HuH-7 (cell line): ENCODE data around the gene RBM33.
A peak's percentile ranks its signal among the peaks of the same experiment; 100 is the strongest.

Experiments used
- DNase-seq: peaks from one replicate; pipeline ENCODE4 v3.0.0; 2011; ENCODE audit warnings: low spot score

Gene RBM33

DNA sequence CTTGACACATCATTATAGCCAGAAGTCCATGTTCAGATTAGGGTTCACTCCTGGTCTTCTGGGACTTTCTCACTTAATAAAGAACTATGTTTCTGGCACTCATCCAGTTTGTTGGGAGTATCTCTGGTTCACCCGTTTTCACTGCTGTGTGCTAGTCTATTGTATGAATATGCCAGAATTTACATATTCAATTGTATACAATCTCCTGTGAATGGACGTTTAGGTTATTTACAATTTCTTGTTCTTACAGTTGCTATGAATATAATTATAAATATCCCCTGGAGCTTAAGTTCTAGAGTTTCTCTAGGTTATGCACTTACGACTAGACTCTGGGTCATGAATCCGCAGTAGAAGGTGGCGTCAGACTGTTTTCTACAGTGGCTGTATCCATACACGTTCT is 20.0 kb upstream of the RBM33 start:
- DNase-seq: no peak

DNA sequence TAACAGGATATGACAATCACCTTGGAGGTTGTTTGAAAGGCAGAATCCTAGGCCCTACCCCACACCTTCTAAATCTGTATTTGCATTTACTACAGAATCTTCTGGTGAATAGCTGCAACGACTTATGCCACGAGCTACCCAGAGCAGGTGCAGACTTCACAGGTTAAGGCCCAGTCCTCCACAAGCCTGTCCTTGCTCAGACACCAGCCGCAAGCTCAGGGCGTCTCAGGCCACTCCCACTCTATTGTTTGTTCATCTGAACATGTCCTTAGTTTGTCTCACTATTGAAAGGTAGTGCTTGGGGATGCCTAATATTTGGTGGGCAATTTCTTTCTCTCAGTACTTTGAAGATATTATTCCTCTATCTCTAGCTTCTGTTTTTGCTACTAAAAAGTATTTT is 18.9 kb upstream of the RBM33 start:
- no peak for DNase-seq

DNA sequence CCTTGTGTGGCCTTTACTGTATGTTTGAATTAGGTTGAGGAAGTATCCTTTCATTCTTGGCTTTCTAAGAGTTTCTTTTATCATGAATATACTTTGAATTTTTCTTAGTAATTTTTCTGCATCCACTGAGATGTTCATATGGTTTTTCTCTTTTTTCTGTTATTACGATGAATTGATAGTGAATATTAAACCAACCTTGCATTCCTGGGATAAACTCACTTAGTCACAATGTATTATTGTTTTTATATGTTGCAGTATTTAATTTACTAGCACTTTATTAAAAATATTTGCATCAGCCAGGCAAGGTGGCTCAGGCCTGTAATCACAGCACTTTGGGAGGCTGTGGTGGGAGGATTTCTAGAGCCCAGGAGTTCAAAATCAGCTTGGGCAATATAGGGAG is 15.3 kb upstream of the RBM33 start:
- no peak for DNase-seq

DNA sequence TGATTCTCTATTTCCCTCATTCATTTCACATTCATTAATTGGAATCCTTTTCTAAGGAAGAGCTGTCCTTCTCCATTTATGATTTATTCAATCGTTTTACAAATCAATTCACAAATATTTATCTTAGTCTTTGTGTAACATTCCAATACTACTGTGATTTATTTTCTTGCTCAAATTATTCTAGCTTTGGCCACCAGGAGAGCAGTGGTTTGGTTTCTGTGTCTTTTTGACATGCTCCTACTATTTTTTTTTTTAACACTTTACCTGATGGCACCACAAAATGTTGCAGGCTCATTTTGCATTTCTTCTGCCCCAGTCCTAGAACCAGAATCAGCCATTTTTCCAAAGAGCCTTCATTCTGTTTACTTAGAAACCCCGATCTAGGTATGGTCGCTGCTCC is 13.3 kb upstream of the RBM33 start:
- no peak for DNase-seq

DNA sequence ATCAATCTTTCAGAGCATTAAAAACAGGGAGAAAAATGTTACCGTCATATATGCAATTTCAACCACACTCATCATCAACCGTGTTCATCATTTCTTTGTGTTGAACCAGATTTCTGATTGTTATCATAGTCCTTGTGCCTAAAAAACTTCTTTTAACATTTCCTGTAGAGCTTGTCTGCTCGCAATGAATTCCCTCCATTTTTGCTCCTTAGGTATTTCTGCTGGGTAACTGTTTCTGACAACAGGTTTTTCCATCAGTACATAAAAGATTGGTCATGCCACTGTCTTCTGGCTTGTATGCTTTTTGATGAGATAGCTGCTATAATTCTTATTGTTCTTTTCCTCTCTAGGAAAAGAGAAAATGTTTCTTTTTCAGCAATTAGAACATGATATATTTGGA is 8.6 kb upstream of the RBM33 start:
- DNase-seq: no peak

DNA sequence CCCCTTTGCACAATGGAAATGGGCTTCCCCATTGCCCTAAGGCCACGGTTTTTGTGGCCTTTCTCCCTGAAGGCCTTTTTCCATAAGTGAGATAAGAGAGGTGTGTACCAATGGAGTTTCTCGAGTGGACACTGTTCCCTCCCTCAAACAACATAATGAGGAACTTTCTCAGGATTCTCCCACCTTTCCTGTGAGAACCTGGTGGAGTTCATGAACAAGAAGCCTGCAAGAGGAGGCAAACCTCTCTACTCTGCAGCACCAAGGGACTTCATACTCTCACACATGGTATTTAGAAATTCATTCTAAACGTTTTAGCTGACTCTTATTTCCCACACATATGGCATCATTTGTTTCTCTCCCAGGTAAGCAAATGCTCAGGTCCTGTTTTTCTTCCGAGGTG is 7.3 kb upstream of the RBM33 start:
- no peak for DNase-seq

DNA sequence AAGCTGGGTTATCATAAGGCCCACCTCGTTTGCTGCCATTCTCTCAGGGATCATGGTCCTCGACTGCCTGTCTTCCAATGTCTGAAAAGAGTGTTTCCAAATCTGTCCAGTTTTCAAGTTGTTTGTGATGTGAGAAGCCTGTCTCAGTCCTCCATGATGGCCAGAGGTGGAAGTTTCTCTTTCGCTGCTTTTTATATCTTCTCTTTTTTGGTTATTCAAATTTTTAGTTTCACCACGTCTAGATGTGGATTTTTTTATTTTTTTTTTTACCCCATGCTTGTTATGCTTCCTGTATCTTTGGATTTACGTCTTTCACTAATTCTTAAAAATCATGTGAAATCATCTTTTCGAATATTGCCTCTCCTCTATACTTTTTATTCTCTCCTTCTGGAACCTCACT is 6.1 kb upstream of the RBM33 start:
- no peak for DNase-seq

DNA sequence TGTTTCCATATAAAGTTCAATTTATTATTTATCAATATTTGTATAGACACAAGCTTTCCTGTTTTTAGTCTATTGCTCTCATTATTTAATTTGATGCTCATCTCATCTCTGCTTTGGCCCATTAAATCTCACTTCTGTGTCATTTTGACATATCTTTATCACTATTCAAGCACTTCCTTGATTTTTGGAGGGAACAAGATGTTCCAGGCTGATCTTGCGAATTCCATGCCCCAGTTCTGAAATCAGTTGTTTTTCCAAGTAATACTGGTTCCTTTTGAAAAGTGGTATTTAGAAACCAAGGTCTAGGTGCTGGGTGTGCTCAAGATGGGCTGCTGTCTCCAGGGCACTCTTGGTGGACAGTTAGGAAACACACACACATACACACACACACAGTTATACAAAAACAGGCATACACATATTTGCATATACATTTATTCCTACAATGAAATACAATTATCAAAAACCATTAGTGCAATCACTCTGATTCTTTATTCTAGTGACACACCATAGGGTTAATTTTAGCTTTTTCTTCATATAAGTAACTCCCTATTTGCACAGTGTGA is 4.4 kb upstream of the RBM33 start:
- no peak for DNase-seq

DNA sequence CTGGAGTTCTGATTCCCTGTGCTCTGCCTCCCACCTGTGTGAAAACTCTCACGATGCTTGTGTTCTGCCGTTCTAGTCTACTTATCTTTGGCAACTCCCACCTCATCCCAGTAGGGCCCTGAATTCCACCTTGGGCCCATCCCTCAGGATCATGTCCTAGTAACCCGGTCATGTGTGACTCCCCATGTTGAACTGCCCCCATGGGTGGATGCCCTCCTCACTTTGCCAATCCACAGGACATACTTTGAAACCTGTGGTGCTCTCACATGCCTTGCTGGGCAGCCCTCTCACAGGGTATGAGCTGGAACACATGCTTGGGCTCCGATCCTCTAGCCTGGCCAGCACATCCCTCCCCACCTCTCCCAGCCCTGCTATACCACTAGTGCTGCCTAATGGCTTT is 3.8 kb upstream of the RBM33 start:
- no peak for DNase-seq

DNA sequence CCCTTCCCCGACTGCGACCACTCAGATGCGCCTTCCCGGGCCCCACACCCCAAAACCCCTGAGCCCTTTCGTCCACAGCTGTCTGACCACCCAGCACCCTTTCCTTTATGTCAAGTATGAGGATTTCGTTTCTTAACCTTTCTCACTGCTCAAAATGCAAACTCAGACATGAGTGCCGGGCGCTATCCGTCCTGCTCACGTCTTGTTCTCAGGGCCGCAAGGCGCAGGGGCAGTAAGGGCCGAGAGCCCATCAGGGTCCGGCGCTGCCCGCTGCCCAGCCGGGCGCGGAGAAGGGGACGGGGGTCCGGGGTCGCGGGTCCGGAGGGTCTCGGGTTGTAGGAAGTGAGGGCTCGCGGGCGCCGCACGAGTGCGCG is 670 bp upstream of the RBM33 start:
- peak; percentile 15 for DNase-seq

DNA sequence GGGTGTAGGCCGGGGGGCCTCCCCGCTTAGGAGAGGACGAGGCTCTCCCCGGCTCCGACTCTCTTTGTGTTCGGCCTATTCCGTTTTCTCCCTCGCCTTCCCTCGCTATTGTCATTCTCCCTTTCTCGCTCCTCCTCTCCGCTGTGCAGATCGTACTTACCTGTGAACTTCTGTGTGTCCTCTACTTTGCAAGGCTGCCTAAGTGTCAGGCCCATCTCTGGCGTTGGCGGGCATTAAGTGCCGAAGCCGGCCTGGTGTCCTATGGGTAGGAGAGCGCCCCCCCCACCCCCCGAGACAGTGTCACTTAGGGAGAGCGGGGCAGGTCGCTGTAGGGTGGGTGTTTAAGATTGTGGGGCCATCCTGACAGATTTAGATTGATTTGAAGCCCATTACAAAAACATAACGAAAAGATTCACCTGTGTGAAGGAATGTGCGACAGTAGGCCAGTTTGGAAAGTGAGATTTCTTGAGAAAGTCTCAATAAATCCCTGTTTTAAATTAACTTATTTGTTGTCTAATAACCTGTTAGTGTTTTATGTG is 579 bp downstream of the RBM33 start:
- peak; percentile 46 for DNase-seq

DNA sequence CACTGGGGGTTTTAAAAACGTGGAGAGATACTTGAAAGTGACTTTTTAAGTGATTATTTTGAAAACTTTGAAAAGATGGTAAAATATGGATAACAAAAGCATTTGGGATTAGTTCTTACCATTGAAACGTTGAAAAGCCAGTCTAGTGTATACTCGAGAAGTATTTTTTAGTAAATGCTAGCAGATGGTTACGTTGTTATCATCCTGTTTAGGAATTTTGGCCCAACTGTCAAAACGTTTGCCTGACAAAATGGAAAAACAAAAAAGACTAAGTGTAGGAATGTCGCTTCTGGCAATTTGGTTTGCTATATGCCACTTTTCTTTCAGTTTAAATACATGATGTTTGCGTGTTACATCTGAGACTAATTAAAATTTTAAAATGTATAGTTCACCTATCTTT is 1.2 kb downstream of the RBM33 start:
- no peak for DNase-seq

DNA sequence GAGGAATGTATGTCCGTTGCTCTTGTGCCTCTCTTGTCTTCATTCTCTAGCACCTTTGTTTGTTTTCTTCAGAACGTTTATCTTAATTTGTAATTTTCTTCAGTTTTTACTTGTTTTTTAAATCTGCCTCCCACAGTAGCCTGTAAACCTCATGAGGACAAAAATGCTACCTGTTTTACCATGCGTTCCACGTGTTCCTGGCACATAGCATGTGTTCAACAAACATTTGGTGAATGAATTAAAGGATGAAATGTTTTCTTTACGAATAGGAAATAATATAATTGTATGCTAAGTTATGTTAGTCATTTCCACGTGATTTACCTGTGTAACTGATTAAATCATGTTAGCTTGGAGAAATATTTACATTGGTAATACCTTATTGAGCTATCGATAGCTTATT is 2.2 kb downstream of the RBM33 start:
- no peak for DNase-seq

DNA sequence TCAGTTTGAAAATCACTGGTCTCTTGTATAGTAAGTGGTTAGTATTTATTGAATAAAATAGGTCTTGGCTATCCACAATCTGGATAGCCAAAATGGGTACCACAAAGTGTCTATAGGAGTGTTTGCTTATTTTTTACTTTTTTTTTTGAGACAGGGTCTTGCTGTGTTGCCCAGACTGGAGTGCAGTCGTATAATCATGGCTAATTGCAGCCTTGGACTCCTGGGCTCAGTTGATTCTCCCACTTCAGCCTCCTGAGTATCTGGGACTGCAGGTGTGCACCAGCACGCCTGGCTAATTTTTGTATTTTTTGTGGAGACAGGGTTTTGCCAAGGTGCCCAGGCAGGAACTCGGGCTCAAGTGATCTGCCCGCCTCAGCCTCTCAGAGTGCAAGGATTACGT is 2.8 kb downstream of the RBM33 start:
- no peak for DNase-seq

DNA sequence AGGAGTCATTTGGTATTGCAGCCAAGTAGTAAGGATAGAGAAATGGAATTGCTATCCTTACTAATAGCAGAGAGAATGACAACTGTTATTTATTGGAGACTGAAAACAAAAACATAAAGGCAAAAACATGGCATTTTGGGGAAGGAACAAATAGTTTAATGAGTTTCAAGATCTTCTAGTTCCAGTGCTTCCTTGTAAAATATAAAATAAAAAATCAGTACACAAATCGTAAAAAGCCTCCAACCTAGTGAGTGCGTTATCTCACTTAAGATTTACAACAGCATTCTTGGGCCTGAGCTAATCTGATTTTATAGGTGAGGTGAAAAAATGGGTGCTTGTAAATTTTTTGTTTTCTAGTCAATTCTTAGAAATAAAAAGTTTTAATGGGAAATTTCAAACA is 3.3 kb downstream of the RBM33 start:
- DNase-seq: no peak

DNA sequence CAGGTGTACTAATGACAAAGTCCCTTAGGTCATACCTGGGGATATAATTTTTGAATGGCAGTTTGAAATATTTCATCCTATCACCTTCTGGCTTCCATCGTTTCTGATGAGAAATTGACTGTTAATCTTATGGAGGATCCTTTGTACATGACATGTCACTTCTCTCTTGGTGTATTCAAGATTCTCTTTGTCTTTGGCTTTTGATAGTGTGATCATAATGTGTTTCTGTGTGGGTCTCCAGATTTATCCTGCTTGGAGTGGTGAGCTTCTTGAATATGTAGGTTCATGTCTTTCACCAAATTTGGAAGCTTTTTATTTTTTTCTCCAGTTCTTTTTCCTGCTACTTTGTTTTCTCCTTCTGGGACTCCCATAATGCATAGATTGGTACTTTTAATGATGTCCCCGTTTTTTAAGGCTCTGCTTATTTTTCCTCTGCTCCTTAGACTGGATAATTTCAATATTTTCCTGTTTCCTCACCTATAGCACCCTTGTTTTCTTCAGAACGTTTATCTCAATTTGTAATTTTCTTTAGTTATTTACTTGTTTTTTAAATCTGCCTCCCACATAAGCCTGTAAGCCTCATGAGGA is 4.4 kb downstream of the RBM33 start:
- no peak for DNase-seq

DNA sequence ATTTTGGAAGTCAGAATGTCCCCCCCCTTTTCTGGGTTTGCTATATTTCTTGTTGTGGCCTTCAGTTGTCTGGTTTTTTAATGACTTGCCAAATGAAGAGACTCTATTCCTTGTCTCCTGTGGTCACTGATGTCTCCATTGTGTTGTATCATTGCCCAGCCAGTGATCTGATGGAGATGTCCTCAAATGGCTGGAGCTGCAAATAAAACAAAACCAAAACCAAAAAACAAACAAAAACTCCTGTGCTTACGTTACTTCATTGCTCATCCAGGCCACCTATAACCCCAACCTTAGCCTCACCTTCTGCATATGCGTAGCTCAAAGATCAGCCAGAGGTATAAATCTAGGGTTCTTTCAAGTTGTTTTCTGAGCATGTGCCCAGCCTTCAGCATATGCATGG is 5.1 kb downstream of the RBM33 start:
- DNase-seq: no peak

DNA sequence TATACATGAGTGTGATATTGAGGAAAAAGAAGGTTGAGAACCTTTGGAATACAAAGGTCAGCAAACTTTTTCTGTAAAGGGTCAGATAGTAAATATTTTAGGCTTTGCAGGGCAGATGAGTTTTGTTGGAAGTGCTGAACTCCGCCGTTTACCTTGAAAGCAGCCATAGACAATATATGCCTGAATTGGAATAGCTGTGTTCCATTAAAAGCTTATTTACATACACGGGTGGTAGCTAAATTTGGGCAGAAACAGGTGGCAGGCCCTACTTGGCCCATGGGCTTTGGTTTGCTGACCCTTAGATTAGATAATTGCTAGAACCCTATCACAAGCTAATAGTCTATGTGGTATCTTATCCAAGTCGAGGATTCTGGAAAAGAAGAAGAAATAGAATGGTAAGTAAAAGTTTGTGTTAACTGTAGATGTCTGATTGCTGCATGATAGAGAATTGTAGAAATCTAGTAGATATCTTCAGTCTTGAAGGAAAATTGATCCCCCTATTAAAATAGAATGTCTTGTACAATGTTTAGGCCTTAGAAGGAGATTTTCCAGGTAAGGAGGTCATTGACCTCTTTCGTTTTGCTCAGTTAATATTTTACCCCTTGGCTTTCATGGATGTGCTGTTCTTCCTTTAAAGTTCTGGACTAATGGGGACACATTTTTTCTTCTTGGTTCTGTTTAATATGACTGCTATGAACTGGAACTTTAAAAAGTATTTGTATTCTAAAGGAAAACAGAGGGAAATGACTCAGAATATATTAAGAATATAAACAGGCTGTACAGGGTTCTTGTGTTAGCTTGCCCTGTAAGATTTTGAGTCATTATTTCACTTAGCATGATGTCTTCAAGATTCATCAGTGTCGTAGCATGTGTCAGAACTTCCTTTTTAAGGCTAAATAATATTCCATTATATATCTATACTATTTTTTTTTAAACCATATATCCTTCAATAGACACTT is 8.0 kb downstream of the RBM33 start:
- DNase-seq: no peak

DNA sequence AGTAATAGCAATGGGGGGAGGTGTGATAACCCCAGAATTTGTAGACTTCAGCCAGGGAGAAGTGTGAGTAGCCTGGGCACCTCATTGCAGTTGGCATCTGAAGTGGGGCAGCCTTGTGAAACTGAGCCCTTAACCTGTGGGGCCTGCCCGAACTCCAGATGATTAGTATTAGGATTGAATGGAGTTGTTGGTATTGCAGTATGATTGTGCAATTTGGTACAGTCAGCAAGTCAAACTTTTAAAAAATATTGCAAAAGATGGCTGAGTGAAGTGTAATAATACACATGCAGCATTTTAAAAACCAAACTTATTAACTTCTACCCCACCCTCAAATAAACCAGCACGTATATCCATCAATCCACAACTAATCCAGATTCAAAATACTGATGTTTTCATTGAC is 9.3 kb downstream of the RBM33 start:
- no peak for DNase-seq

DNA sequence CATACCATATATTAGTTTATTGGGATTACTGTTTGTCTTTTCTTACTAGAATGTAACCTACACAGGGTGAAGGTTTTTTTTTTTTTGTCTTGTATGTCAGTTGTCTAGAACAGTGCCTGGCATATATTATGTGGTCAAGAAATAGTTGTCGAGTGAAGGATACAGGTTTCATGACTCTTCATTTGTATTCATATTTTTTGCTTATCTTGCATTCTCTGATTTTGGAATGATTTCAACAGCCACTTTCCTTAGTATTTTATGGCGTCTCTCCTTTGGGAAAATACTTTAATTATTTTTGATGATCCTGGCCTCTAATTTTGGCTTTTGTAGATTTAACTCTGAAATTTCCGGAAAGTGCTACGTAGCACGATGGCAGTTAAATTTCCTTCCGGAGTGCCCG is 12.4 kb downstream of the RBM33 start:
- DNase-seq: no peak

DNA sequence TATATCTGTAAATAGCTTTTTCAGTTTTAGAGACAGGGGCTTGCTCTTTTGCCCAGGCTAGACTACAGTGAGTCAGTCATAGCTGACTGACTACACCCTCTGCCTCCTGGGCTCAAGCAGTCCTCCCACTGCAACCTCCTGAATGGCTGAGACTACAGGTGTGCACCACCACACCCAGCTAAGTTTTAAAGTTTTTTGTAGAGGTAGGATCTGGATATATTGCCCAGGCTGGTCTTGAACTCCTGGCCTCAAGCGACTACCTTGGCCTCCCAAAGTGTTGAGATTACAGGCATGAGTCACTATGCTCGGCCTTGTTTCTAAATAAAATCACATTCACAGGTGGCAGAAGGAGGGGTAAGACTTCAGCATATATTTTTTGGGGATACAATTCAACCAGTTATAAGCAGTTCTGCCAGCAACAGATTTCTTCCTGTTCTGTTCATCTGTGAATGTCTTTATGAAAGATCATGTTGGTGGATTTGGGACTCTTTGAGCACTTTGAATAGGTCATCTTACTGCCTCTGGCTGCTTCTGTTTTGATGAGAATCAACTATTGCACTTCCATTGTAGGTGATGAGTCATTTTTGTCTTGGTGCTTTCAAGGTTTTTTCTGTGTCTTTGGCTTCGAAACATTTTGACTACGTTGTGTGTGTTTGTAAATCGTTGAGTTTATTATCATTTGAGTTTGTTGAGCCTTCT is 15.7 kb downstream of the RBM33 start:
- no peak for DNase-seq

DNA sequence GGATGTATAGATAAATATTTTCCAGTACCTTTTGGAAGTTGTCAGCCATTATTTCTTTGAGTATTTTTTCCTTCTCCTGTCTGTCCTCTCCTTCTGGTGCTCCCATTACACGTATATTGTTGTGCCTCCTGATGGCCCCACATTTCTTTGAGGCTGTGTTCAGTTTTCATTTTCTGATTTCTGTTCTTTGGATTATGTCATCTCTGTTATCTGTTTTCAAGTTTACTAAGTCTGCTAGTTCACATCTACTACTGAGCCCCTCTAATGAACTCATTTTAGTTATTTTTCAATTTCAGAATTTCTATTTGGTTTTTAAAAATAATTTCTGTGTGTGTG is 16.3 kb downstream of the RBM33 start:
- no peak for DNase-seq
